GM18507 (cell line): ENCODE data around the gene STX18.

ENCODE experiments used
- DNase-seq: peaks from one replicate; pipeline ENCODE4 v3.0.0; 2011; ENCODE audit warnings: low read depth; ENCODE audit not compliant: insufficient read length; ENCODE audit errors: extremely low spot score
- FAIRE-seq: peaks from 2 replicates; lab custom pipeline; 2011; peaks lifted over from hg19 to GRCh38; lab: Jason Lieb, UNC

STX18 gene

DNA sequence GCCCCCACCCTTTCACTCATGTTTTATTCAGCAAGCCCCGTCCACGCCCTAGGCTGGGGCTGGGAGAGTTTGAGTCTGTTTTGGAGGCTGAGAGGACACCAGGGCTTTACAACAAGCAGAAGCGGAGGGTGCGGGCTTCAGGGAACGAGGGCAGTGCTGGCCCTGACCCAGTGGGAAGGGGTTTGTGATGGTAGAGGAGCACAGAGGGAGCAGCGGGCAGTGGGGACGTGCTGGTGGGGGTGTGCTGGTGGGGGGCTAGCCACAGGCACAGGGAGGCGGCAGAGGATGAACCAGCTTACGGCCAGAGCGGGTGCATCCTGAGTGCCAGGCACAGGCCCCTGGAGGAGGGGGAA, 128.5 kb downstream of the STX18 start:
- no peak for DNase-seq
- no peak for FAIRE-seq

DNA sequence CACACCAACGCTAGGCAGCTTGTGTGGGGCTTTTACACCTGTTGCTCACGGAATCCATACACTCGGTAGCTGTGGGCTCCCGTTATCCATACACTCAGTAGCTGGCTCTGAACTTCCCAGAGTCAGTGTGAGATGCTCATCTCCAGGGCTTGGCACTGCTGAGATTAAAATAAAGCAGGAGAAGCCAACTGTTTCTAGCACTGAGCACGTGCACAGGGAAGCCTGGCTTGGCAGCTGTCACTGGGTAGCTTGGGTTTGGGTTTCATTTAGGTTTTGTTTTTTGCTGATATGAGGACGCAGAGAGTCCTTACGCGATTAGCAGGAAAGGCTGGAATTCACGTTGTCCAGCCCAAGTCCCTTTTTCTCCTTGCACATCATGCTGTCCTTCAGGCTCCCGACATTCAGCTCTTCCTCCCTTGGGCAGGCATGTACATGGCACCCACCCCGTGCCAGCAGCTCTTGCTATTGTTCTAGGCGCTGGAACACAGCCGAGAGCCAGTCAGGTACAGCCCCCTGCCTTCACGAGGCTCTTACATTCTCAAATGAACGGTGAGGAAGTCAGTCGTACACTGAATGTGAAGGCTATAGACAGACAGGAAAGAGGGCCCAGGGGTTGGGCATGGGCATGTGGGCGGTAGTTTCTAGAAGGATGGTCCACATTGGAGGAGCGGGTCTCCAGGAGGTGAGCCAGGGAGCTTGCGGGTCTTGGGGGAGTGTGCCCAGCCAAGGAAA, 129.0 kb downstream of the STX18 start:
- no peak for FAIRE-seq
- no peak for DNase-seq

DNA sequence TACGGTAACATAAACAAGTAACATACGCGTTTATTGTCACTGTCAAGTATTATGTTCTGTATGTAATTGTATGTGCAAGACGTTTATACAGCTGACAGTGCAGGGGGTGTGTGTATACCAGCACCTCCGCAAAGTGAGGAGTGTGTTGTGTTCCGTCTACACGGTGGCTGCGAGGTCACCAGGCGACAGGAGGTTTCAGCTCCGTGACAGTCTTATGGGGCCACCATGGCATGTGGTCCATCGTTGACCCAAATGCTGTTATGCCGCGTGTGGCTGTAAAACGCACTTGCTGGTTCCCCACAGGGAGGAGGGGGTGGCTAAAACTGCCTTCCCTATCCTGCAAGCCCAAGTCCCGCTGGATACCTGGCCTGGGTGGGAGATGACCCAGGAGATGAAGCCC, 129.9 kb downstream of the STX18 start:
- DNase-seq (no peak), FAIRE-seq (no peak)

DNA sequence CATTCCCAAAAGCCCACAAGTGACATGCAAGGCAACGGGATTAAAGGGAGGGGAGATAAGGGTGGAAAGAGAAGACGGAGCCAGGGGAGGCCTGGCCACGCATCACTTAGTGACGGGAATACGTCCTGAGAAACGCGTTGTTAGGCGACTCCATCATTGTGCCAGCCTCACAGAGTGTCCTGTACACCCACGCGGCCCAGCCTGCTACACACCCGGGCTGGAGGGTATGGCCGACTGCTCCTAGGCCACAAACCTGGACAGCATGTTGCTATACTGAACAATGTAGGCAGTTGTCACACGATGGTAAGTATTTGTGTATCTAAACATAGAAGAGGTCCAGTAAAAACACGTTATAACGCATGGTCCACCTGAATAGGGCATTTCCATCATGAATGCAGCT, 131.6 kb downstream of the STX18 start:
- DNase-seq: no peak
- FAIRE-seq: no peak

DNA sequence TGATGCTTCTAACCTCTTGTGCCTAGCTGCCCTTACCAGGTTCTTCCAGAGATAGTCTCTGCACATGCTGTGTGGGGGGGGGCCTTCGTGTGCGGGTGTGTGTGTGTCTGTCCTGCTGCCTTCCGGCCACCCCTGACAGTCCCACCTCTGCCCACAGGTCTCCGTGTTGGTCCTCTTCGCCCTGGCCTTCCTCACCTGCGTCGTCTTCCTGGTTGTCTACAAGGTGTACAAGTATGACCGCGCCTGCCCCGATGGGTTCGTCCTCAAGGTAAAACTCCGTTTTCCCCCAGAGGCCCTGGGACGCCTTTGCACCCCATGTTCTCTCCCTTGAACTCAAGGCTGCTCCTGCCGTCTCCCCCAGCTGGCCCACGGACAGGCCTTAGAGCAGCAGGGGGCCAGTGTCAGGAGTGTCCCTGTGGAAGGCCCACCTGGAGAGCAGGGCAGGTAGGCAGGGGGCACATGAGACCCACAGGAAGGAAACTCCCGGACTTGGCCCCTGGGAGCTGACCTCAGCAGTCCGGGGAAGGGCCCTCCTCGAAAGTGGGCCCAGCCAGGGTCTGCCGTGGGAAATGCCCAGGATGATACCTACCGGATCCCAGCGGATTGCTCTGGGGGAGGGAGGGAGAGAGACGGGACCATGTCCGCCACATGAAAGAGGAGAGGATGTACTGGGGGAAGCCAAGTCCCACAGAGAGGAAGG, 132.3 kb downstream of the STX18 start:
- no peak for FAIRE-seq
- no peak for DNase-seq

DNA sequence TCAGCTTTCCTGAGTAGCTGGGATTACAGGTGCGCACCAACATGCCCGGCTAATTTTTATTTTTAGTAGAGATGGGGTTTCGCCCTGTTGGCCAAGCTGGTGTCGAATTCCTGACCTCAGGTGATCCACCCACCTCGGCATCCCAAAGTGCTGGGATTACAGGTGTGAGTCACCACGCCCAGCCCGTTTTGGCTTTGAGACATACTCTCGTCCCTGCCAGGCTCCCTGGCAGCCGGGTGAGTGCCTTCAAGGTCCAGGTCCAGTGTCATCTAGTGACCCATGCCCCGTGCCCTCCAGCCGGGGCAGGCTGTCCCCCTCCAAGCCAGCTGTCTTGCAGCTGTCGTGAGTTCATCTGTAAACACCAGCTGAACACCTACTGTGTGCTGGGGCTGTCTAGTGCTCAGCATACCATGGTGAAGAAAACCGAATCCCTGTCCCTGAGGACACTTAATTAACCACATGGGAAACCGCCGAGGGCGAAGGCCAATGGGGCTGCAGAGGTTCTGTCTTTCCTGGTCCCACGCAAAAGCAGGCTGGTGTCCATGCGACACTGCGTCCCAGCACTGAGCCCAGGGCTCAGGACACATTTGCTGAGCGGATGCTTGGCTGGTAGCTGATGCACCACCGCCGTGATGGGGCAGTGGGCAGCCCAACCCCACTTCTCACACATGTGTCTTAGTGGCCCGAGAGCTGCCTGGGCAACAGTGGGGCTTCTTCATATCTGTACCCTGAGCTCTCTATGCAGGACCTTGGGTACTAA, 133.1 kb downstream of the STX18 start:
- FAIRE-seq (no peak), DNase-seq (no peak)

DNA sequence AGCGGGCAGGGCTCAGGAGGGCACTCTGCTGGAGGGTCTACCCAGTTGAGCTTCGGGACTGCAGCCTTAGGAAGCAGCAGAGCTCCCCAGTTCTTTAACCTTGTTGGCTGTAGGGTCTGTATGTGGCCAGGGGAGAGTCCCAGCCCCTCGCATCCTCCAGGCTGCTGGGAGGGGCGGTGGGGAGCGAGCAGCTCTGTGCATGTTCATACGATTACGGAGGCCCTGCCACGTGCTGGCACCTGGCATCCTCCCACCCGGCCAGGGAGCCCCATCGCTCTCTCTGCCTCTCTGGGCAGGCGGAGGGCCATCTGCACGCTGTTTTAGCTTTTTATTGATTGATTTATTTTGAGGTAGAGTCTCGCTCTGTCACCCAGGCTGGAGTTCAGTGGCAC, 133.7 kb downstream of the STX18 start:
- DNase-seq (no peak), FAIRE-seq (no peak)

DNA sequence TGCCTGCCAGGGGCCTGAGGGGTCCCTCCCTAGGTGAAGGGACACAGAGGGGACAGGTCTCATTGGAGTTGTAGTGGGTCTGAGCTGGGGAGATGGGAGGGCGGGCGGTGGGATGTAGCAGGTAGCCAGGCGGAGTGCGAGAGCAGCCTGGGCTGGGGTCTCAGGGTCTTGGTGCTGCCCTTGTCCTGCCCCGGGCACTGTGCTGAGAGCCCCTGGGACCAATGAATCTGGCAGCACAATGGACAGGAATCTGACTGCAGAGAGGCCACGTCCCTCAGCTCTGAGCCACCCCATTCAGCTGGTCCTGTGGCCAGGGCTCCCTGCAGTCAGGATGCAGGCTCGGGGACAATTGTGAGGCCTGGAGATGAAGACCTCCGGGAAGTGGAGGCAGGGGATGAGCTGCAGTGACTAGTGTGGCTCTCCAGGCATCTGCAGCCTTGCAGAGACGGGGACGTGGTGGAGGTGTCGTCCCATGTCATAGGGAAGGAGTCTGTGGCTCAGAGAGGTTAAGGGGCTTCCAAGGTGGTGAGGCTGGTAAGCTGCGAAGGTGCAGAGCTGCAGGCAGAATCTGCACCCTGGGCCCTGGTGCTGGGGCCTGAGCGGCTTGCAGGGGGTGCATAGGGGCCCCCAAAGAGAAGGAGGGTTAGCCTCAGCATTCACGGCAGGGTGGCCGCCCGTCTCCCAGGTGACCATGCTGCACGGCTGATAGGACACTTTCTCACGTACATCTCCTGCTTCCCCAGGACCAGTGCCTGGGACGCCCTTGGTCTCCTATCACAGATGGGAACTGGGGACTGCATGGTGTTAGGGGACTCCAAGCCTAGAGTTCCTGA, 134.3 kb downstream of the STX18 start:
- DNase-seq: no peak
- no peak for FAIRE-seq

DNA sequence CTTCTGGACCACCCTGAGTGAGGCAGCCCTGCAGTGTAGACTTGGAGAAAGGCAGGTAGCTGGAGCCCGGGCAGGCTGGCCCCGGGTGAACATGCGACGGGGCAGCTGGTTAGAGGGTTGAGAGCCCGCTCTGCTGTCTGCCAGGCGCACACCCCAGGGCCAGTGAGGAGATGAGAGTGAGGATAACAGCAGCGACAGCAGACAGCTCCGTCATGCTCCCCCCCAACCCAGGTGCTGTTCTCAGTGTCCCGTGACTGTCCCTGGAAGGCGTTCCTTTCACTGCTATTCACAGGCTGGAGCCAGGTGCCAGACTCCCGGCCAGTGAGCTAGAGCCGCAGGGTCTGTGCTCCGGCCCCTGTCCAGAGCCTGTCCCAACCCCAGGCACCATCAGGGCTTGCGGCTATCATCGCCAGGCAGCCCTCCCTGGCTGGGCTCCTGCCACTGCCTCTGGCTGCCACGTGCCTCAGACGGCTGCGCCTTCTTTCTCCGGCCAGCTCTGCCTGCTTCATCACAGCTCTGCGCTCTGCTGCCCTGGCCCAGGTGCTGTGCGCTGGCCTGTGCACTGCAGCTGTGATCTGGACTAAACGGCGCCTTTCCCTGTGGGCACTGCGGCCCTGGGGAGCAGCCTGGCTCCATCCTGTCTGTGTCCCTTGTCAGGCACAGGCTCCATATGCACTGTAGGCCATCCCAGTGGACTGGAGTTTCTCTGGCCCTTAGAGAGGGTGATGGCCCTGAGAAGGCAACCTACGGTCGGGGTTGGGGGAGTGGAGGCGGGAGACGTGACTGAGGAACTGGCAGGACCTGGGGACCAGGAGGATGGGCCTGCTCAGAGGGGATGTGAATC, 135.2 kb downstream of the STX18 start:
- DNase-seq (no peak), FAIRE-seq (no peak)

DNA sequence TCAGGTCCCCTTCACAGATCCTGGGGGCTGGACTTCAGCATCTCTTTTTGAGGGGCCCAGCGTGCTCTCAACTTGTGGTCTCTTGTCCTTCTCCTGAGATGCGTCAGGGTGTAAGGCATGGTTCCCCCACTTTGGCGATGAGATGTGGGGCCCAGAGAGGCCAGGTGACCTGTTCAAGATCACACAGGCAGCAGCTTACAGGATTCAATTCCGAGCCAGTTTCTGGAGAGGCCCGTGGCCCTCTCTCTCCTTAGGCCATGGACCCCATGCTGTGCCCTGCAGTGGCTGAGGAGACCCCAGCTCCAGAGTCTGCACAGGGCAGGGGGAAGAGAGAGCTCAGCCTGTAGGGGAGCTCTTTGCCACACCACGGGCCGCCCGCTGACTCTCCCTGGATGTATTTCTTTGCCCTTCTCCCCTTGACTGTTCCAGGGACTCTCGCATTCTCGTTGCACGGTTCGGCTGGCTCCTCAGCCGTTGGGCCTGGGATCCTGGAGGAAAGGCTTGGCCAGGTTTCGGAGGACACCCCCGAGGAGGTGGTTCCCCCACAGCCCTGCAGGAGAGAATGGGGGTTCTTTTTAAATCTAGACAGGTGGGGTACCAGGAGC, 136.4 kb downstream of the STX18 start:
- FAIRE-seq (no peak), DNase-seq (no peak)

DNA sequence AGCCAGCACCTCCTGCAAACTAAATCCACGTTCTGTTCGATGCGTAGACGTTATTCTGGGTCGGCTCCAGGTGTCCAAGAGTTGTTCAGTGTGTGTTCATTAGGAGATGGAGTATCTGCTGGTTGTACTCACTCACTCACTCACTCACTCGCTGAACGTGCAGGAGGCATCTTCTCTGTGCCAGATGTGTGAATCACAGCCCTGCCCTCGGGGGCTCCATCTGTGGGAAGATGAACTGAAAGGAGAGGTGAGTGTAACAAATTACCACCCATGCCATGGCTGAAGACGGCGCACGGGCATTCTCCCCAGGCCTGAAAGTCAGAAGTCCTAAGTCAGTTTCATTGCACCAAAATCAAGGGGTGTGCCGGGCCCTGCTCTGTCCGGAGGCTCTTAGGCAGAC, 138.9 kb downstream of the STX18 start:
- FAIRE-seq (no peak), DNase-seq (no peak)

DNA sequence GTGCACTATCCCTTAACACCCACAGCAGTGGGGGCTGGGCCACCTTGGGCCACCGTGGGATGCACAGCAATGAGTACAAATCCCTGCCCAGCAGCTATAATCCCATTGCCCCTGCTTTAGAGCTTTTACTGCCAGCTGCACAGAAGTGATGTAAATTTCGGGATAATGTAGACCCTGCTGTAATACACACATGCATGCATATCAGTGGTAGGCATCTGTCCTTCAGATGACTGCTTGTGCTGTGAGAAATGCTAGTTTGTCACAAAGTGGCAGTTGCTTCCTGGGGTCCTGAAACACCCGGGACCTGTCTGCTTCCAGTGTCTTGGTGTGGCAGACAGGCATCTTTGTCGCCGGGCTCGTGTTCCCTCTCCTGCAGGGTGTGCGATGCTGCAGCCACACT, 140.8 kb downstream of the STX18 start:
- DNase-seq (no peak), FAIRE-seq (no peak)

DNA sequence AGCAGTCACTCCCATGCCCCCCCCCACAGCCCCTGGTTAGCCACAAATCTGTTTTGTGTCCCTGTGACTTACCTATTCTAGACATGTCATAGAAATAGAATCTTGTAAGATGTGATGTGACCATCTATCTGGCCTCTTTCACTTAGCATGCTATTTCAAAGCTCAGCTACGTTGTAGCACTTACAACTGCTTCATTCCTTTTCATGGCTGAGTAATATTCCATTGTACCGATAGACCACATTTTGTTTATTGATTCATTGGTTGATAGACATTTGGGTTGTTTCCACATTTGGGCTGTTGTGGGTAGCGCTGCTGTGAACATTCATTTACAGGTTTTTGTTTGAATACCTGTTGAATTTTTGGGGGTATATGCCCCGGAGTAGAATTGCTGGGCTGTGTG, 143.4 kb downstream of the STX18 start:
- FAIRE-seq: no peak
- DNase-seq: no peak

DNA sequence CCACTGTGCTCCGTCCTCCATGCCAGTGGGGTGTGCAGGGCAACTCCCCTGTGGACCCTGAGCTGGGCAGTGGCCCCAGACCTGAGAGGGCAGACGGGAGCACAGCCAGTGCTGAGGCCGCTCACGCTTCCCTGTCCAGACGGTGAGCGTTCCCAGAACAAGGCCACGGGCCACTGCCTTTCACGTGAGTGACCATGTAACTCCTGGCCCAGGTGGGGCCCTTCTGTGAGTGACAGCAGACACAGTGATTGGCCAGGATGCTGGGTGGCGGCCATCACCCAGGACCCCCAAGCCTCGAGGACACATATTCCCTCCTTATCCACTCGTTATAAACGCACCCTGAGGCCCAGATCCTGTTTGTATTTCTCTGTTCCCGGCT, 144.4 kb downstream of the STX18 start:
- FAIRE-seq (no peak), DNase-seq (no peak)

DNA sequence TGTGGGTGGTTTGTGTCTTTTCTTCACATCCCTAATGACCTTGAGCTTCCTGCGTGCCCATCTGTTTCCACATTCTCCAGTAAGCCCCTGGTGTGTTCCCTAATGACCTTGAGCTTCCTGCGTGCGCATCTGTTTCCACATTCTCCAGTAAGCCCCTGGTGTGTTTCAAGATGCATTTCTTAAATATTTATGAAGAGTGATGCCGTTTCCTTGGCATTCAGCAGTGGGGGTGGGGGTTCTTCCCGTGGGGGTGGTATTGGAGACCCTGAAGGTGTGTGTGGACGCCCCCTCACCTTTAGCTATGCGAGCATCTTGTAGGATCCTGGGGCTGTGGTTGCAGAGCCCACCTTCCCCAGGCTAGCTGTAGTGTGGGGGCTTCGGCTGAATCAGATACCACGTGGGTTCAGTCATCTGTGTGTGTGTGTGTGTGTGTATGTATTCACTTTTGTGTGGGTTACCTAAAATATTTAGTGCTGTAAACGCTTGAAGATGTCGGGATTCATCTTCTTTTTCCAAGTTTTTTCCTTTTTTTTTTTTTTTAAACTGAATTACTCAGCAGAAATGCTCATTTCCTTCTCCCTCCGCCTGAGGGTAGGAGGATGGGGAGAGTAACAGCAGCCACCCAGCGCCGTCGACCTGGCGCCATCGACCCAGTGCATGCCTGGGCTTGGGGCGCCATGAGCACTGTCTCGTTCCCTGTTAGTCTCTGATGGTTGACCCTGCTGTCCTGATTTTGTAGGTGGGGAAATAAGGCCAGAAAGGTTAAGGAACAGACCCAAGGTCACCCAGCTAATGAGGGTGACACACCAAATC, 145.0 kb downstream of the STX18 start:
- DNase-seq (no peak), FAIRE-seq (no peak)

DNA sequence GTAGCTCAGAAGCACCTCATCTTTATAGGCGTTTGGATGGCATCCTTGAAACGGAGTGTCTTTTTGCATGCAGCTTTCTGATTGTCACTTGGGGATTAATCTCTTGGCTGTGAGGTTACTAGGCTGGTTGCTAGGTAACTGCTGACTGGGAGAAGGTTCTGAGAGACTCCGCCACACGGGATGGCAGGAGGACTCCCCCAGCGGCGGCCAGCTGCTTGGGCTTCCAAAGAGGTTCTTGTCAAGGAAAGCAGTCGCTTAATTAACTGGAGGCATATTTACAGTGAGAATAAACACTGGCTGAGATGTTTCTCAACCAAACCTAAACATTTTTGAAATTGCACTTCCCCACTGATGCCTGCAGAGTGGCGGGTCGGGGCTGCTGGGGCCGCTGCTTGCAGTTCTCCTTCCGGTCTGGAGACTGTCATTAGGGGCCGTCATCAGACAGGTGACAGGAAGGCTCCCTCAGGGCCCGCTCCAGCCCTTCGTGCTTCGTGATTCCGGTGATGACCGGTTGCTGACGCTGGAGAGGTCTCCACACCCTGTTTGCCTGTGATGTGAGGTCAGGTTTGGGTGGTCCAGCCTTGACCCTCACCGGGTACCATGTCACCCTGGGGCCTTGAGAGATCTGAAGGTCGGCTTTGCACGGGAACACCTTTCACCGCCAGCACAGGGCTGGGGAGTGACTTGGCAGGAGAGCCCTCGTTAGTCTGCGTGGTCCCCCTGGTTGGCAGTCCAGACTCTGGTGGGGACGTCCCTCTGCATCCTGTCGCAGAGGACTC, 145.8 kb downstream of the STX18 start:
- no peak for FAIRE-seq

DNA sequence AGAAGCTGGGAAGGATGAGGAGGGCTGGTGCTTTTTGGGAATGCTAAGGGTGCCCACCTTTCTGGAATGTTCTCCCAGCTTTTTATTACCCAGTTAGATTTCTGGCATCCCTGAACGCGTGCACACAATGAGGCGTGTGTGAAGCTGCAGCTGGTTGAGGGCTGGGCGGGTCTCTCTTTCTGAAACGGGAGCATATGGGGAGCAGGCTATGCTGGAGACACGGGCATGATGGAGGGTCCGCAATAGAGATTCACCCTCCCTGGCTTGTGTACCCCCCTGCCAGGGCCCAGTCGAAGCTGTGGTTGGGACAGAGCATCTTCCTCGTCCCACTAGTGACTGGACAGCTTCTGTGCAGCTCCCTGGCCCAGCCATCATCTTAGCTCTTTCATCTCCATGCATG, 146.5 kb downstream of the STX18 start:
- DNase-seq: no peak
- FAIRE-seq: no peak

More for the DNA sequence above, 145.8 kb downstream of the STX18 start:
- no peak for DNase-seq
